K562 (cell line): ENCODE data around the gene ENPP6. TPM values are rescaled to one million over a fixed set of nuclear protein-coding genes. Genes with fewer than 3 reads are reported as not detected.

Experiments used
- ATAC-seq: fragments of 200-7000 bp; cut with Tn5 transposase; 3 replicates; pipeline ENCODE4 v1.9.1; 2020; ENCODE audit warnings: moderate library complexity
- BruUV-seq: library from RNA; stranded (reverse); fragments of 400-500 nt; replicated peaks from 2 replicates; lab custom pipeline; 2021; lab: Mats Ljungman, UMichigan
- CTCF ChIA-PET: fragments of 300-600 bp; formaldehyde crosslinking; extraction: SDS; loops from one replicate; lab custom pipeline; 2021; ENCODE audit warnings: low intra/inter-chr PET ratio; lab: Yijun Ruan, JAX
- POLR2A ChIA-PET: fragments of 300-600, 350-650 bp; sonication (Branson Sonifier 250); formaldehyde crosslinking; extraction: SDS; loops from one replicate; lab custom pipeline; 2021; ENCODE audit warnings: antibody characterized with exemption, inconsistent platforms; lab: Yijun Ruan, JAX
- DNase-seq, 4 experiments: peaks; one replicate each; pipeline versions ENCODE4 v3.0.0 to v3.0.0-alpha.2; 2011 to 2018; ENCODE audit warnings: low spot score in 3 of 4, mixed read lengths in 3 of 4; ENCODE audit errors: extremely low read depth in 1 of 4
- FAIRE-seq: peaks from 2 replicates; lab custom pipeline; 2011; peaks lifted over from hg19 to GRCh38; lab: Jason Lieb, UNC
- H2AFZ ChIP-seq: 2 replicates; pipeline ENCODE4 v1.6.0; 2011; ENCODE audit warnings: low read depth, low read length, control low read depth, inconsistent platforms
- H3K27ac ChIP-seq: fragments of 200-600 bp; 3 replicates; pipeline ENCODE4 v1.8.0; 2011; ENCODE audit warnings: low read depth, mild to moderate bottlenecking, control low read depth, inconsistent platforms, low read length, moderate library complexity, mixed read lengths; ENCODE audit errors: extremely low read depth
- H3K27me3 ChIP-seq, 2 experiments: fragments of 300-600 bp in 1 of 2; 2 replicates in 1 of 2; 3 replicates in 1 of 2; pipeline versions ENCODE4 v1.6.0 to v1.8.0; 2011; ENCODE audit warnings: inconsistent platforms in 2 of 2, low read length in 2 of 2, mild to moderate bottlenecking in 1 of 2, mixed read lengths in 1 of 2, moderate library complexity in 1 of 2; ENCODE audit not compliant: control insufficient read depth in 2 of 2, insufficient read depth in 2 of 2
- H3K36me3 ChIP-seq: fragments of 300-600 bp; 3 replicates; pipeline ENCODE4 v1.8.0; 2011; ENCODE audit warnings: mild to moderate bottlenecking, low read length, inconsistent platforms; ENCODE audit not compliant: control insufficient read depth, insufficient read depth
- H3K4me1 ChIP-seq, 2 experiments: fragments of 200-600 bp in 1 of 2; replicated peaks in 1 of 2; 2 replicates in 1 of 2; 3 replicates in 1 of 2; pipeline versions ENCODE4 v1.5.1 to v1.8.0; 2011; ENCODE audit warnings: inconsistent platforms in 2 of 2, low read length in 2 of 2, mild to moderate bottlenecking in 1 of 2, mixed read lengths in 1 of 2, moderate library complexity in 1 of 2; ENCODE audit not compliant: control insufficient read depth in 2 of 2, insufficient read depth in 2 of 2
- H3K4me2 ChIP-seq: 2 replicates; pipeline ENCODE4 v1.6.1; 2011; ENCODE audit warnings: low read length, control low read depth, inconsistent platforms, mixed read lengths; ENCODE audit not compliant: insufficient read depth
- H3K4me3 ChIP-seq: fragments of 200-600 bp; sonication (generic), shearing (Covaris generic); 2 replicates; pipeline ENCODE4 v1.5.1; 2016; ENCODE audit warnings: control low read depth, inconsistent platforms
- H3K79me2 ChIP-seq: fragments of 200-600 bp; 3 replicates; pipeline ENCODE4 v1.8.0; 2011; ENCODE audit warnings: low read length, inconsistent platforms; ENCODE audit not compliant: control insufficient read depth, insufficient read depth
- H3K9ac ChIP-seq, 2 experiments: 2 replicates each; pipeline versions ENCODE4 v1.6.0 to v1.6.1; 2011; ENCODE audit warnings: low read depth in 2 of 2, low read length in 2 of 2, control low read depth in 1 of 2, inconsistent platforms in 1 of 2, mild to moderate bottlenecking in 1 of 2, mixed read lengths in 1 of 2; ENCODE audit not compliant: insufficient read depth in 1 of 2
- H3K9me1 ChIP-seq: one replicate; pipeline ENCODE4 v1.6.0; 2011; ENCODE audit warnings: inconsistent platforms, mild to moderate bottlenecking, low read length, moderate library complexity; ENCODE audit not compliant: control insufficient read depth, insufficient read depth
- H3K9me3 ChIP-seq: replicated peaks from 2 replicates; pipeline ENCODE4 v1.5.1; 2011; ENCODE audit warnings: low read depth, low read length, inconsistent platforms; ENCODE audit not compliant: control insufficient read depth, insufficient read depth
- H4K20me1 ChIP-seq: replicated peaks from 2 replicates; pipeline ENCODE4 v1.6.1; 2011; ENCODE audit warnings: low read length, inconsistent platforms, mixed read lengths; ENCODE audit not compliant: control insufficient read depth, insufficient read depth
- SPI1 ChIP-seq: IDR thresholded peaks from 2 replicates; pipeline ENCODE4 v1.6.1; 2011; ENCODE audit warnings: low read depth, low read length, control low read depth, borderline replicate concordance
- SRSF3 ChIP-seq: fragments of 200-400 bp; formaldehyde crosslinking; IDR thresholded peaks from 2 replicates; pipeline ENCODE4 v1.6.1; 2016; ENCODE audit warnings: mild to moderate bottlenecking, low read length, moderate library complexity; ENCODE audit not compliant: insufficient read depth
- ZNF121 ChIP-seq: sonication (generic); formaldehyde crosslinking; conservative IDR thresholded peaks from 2 replicates; pipeline ENCODE4 v1.8.0; 2022; ENCODE audit warnings: missing genetic modification reagents
- WGBS: fragments of 100-300 bp; shearing (Covaris generic); methylation state at CpG from one replicate; pipeline ENCODE4 v1.1.6; 2016; ENCODE audit warnings: low coverage, mixed read lengths; ENCODE audit not compliant: insufficient coverage; ENCODE audit errors: missing lambda C conversion rate; 5-methylcytosine and 5-hydroxymethylcytosine counted together
- in situ Hi-C: fragments of 300-500 bp; cut with MboI; formaldehyde crosslinking; loops from 4 replicates; pipeline ENCODE4 v1.15.0; 2018; ENCODE audit warnings: inconsistent platforms, mixed read lengths
- intact Hi-C: fragments of 100-400 bp; cut with micrococcal nuclease; formaldehyde crosslinking; loops from 2 replicates; pipeline ENCODE4 v1.14.2; 2022
- polyA plus RNA-seq, 8 experiments: library from polyadenylated mRNA; depleted of rRNA in 4 of 8; stranded (reverse) in 5 of 8; unstranded in 3 of 8; fragments of >200 nt; fragmentation: Nextera tagmentation in 2 of 8; fragmentation: Illumina TruSeq in 1 of 8; extraction: Ambion mirVana in 2 of 8; extraction: Trizol in 1 of 8; gene quantifications; 2 replicates each; pipeline versions ENCODE4 v1.2.1 to v1.2.3, GENCODE V29; 2011 to 2014; ENCODE audit warnings: inconsistent platforms in 1 of 8, missing spikeins in 1 of 8
- total RNA-seq, 7 experiments: library from RNA; depleted of rRNA in 6 of 7; stranded (reverse); fragments of >200 nt in 6 of 7; fragmentation: Illumina TruSeq in 2 of 7; extraction: Trizol in 2 of 7; gene quantifications; 2 replicates each; pipeline versions ENCODE4 v1.2.1 to v1.2.3, GENCODE V29; 2011 to 2021; ENCODE audit warnings: low replicate concordance in 1 of 7
- TF ChIP-seq, protein P1 (sequence below): fragments of 450-650 bp; IDR thresholded peaks from 2 replicates; pipeline ENCODE4 v1.6.1; 2016; ENCODE audit warnings: borderline replicate concordance
- TF ChIP-seq, protein P2 (sequence below): fragments of 450-650 bp; IDR thresholded peaks from 2 replicates; pipeline ENCODE4 v1.6.1; 2014; ENCODE audit warnings: low read depth, mild to moderate bottlenecking, moderate library complexity, borderline replicate concordance
- TF ChIP-seq, protein P3 (sequence below): fragments of 250-450 bp; sonication (Bioruptor Pico); IDR thresholded peaks from 2 replicates; pipeline ENCODE4 v1.8.0; 2021; ENCODE audit warnings: borderline replicate concordance, mild to moderate bottlenecking, moderate library complexity; ENCODE audit not compliant: poor library complexity, severe bottlenecking
- TF ChIP-seq, protein P4 (sequence below): sonication (generic); formaldehyde crosslinking; IDR thresholded peaks from 2 replicates; pipeline ENCODE4 v1.8.0; 2023; ENCODE audit warnings: missing genetic modification reagents, mild to moderate bottlenecking, borderline replicate concordance

Gene ENPP6
- total and polyA plus RNA-seq, 9 of the 15 experiments (the other 6 are each of a cell fraction or from before 2014, with no cell fraction given), result 0.29 TPM; not detected in 8

DNA sequence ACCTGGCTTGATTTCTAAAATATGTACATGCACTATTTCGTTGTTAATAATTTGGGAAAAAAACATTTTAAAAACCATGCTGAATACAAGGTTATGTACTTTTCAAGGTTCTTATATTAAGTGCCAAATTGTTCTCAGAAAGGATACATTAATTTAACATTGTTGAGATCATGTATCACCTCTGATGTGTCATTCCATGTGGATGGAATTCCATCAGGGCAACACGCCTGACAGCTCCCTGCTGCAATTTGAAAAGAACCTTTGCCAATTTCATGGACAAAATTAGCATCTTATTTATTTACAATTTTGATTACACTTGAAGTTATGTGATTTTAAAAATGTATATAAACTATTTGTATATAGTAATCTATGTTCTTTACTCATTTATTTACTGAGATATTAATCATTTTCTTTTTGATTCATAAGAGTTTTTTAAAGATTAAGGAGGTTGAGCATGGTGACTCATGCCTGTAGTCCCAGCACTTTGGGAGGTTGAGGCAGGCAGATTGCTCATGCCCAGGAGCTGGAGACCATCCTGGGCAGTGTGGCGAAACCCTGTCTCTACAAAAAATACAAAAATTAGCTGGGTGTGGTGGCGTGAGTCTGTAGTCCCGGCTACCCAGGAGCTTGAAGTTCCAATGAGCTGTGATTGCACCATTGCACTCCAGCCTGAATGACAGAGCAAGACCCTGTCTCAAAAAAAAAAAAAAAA, 142.8 kb downstream of the ENPP6 start:
- ATAC-seq (no peak), FAIRE-seq (no peak), DNase-seq (no peak)
- ChIA-PET CTCF (no interaction called here), POLR2A (no interaction called here)
- Histone ChIP-seq H3K9ac (no peak overlapping the region), H3K36me3 (no peaks in the 10 kb centered on the region), H3K79me2 (no peaks in the 10 kb centered on the region), H4K20me1 (no peaks in the 10 kb centered on the region), H3K4me1 (no peaks in the 10 kb centered on the region), H3K9me3 (no peaks in the 10 kb centered on the region)
- WGBS, result 0% methylated on average over 5 of the region's 5 CpGs
- BruUV-seq, result no TSS peak
- intact Hi-C loops (no loop called here), in situ Hi-C loops (no loop called here)
- TF ChIP-seq, protein P1, sequence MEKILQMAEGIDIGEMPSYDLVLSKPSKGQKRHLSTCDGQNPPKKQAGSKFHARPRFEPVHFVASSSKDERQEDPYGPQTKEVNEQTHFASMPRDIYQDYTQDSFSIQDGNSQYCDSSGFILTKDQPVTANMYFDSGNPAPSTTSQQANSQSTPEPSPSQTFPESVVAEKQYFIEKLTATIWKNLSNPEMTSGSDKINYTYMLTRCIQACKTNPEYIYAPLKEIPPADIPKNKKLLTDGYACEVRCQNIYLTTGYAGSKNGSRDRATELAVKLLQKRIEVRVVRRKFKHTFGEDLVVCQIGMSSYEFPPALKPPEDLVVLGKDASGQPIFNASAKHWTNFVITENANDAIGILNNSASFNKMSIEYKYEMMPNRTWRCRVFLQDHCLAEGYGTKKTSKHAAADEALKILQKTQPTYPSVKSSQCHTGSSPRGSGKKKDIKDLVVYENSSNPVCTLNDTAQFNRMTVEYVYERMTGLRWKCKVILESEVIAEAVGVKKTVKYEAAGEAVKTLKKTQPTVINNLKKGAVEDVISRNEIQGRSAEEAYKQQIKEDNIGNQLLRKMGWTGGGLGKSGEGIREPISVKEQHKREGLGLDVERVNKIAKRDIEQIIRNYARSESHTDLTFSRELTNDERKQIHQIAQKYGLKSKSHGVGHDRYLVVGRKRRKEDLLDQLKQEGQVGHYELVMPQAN, result no peak
- TF ChIP-seq, protein P2, sequence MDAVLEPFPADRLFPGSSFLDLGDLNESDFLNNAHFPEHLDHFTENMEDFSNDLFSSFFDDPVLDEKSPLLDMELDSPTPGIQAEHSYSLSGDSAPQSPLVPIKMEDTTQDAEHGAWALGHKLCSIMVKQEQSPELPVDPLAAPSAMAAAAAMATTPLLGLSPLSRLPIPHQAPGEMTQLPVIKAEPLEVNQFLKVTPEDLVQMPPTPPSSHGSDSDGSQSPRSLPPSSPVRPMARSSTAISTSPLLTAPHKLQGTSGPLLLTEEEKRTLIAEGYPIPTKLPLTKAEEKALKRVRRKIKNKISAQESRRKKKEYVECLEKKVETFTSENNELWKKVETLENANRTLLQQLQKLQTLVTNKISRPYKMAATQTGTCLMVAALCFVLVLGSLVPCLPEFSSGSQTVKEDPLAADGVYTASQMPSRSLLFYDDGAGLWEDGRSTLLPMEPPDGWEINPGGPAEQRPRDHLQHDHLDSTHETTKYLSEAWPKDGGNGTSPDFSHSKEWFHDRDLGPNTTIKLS, result no peak
- TF ChIP-seq, protein P3, sequence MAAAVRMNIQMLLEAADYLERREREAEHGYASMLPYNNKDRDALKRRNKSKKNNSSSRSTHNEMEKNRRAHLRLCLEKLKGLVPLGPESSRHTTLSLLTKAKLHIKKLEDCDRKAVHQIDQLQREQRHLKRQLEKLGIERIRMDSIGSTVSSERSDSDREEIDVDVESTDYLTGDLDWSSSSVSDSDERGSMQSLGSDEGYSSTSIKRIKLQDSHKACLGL (CRISPR knock-in tag), result no peak
- TF ChIP-seq, protein P4, sequence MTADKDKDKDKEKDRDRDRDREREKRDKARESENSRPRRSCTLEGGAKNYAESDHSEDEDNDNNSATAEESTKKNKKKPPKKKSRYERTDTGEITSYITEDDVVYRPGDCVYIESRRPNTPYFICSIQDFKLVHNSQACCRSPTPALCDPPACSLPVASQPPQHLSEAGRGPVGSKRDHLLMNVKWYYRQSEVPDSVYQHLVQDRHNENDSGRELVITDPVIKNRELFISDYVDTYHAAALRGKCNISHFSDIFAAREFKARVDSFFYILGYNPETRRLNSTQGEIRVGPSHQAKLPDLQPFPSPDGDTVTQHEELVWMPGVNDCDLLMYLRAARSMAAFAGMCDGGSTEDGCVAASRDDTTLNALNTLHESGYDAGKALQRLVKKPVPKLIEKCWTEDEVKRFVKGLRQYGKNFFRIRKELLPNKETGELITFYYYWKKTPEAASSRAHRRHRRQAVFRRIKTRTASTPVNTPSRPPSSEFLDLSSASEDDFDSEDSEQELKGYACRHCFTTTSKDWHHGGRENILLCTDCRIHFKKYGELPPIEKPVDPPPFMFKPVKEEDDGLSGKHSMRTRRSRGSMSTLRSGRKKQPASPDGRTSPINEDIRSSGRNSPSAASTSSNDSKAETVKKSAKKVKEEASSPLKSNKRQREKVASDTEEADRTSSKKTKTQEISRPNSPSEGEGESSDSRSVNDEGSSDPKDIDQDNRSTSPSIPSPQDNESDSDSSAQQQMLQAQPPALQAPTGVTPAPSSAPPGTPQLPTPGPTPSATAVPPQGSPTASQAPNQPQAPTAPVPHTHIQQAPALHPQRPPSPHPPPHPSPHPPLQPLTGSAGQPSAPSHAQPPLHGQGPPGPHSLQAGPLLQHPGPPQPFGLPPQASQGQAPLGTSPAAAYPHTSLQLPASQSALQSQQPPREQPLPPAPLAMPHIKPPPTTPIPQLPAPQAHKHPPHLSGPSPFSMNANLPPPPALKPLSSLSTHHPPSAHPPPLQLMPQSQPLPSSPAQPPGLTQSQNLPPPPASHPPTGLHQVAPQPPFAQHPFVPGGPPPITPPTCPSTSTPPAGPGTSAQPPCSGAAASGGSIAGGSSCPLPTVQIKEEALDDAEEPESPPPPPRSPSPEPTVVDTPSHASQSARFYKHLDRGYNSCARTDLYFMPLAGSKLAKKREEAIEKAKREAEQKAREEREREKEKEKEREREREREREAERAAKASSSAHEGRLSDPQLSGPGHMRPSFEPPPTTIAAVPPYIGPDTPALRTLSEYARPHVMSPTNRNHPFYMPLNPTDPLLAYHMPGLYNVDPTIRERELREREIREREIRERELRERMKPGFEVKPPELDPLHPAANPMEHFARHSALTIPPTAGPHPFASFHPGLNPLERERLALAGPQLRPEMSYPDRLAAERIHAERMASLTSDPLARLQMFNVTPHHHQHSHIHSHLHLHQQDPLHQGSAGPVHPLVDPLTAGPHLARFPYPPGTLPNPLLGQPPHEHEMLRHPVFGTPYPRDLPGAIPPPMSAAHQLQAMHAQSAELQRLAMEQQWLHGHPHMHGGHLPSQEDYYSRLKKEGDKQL (CRISPR knock-in tag), result no peak
- TF ChIP-seq ZNF121 (no peak), SRSF3 (no peak), SPI1 (no peak)
- TF ChIP-seq, all 486 proteins: peak for 0
- Histone ChIP-seq H3K27ac (no peak overlapping the region), H3K4me3 (no peak overlapping the region), H2AFZ (no peak overlapping the region), H3K9me1 (no peaks in the 10 kb centered on the region), H3K27me3 (peaks cover 6 to 32% of the 10 kb centered on the region in 2 experiments; a peak in 3 of 5 replicates), H3K4me2 (no peak overlapping the region)
